A673 (cell line): ENCODE results near the gene TSPAN2. TPM values are rescaled to one million over a fixed set of nuclear protein-coding genes. Genes with fewer than 3 reads are reported as not detected.

Experiments
- BruUV-seq: library from RNA; stranded (reverse); fragments of 400-500 nt; replicated peaks from 2 replicates; lab custom pipeline; 2021; lab: Mats Ljungman, UMichigan
- CTCF ChIA-PET: fragments of 300-600 bp; sonication (Branson Sonifier 250); formaldehyde crosslinking; loops from one replicate; lab custom pipeline; 2022; ENCODE audit warnings: antibody characterized with exemption; lab: Charles Lee
- POLR2A ChIA-PET: fragments of 300-600 bp; sonication (Branson Sonifier 250); formaldehyde crosslinking; loops from one replicate; lab custom pipeline; 2022; ENCODE audit warnings: antibody characterized with exemption; ENCODE audit not compliant: low non-redundant PET; lab: Charles Lee
- DNase-seq: peaks from one replicate; pipeline ENCODE4 v3.0.0-alpha.2; 2015; ENCODE audit warnings: low spot score
- H3K27ac ChIP-seq: fragments of 200-600 bp; sonication (generic); 2 replicates; pipeline ENCODE4 v1.5.1; 2016; ENCODE audit warnings: mixed run types, low read depth, mild to moderate bottlenecking, mixed read lengths, antibody characterized with exemption, low read length; ENCODE audit not compliant: poor library complexity, severe bottlenecking
- H3K27me3 ChIP-seq: fragments of 200-600 bp; sonication (generic); replicated peaks from 2 replicates; pipeline ENCODE4 v1.6.1; 2017; ENCODE audit warnings: mixed run types, low read depth, mild to moderate bottlenecking, mixed read lengths, antibody characterized with exemption, low read length; ENCODE audit not compliant: insufficient read depth, poor library complexity
- H3K36me3 ChIP-seq: fragments of 200-600 bp; sonication (generic); 2 replicates; pipeline ENCODE4 v1.6.1; 2016; ENCODE audit warnings: mixed run types, mild to moderate bottlenecking, mixed read lengths, antibody characterized with exemption, low read length; ENCODE audit not compliant: insufficient read depth, poor library complexity, severe bottlenecking
- H3K4me1 ChIP-seq: fragments of 200-600 bp; sonication (generic); 2 replicates; pipeline ENCODE4 v1.6.1; 2017; ENCODE audit warnings: mixed run types, mild to moderate bottlenecking, mixed read lengths, antibody characterized with exemption, low read length; ENCODE audit not compliant: insufficient read depth, poor library complexity, severe bottlenecking
- H3K4me3 ChIP-seq: fragments of 200-600 bp; sonication (generic); 2 replicates; pipeline ENCODE4 v1.5.1; 2016; ENCODE audit warnings: low read depth, mixed run types, mild to moderate bottlenecking, mixed read lengths, low read length; ENCODE audit not compliant: poor library complexity, severe bottlenecking
- H3K9me3 ChIP-seq: fragments of 200-600 bp; sonication (generic); 2 replicates; pipeline ENCODE4 v1.6.1; 2016; ENCODE audit warnings: mixed run types, low read depth, mild to moderate bottlenecking, mixed read lengths, antibody characterized with exemption, low read length; ENCODE audit not compliant: poor library complexity, severe bottlenecking
- CTCF ChIP-seq: fragments of 300-800, 200-600 bp; sonication (generic); conservative IDR thresholded peaks from 2 replicates; pipeline ENCODE4 v1.5.1; 2017; ENCODE audit warnings: low read depth, mild to moderate bottlenecking, antibody characterized with exemption, low read length, moderate library complexity, mixed read lengths
- EZH2 ChIP-seq: fragments of 200-600 bp; sonication (generic); IDR thresholded peaks from 2 replicates; pipeline ENCODE4 v1.6.1; 2017; ENCODE audit warnings: borderline replicate concordance, low read depth, mild to moderate bottlenecking, mixed read lengths, antibody characterized with exemption, low read length; ENCODE audit not compliant: poor library complexity, severe bottlenecking
- intact Hi-C: fragments of 100-400 bp; cut with micrococcal nuclease; formaldehyde crosslinking; loops from one replicate; pipeline ENCODE4 v1.10.0; 2022; ENCODE audit not compliant: unreplicated experiment
- total RNA-seq: library from RNA; stranded (reverse); gene quantifications from 2 replicates; pipeline ENCODE4 v1.2.3, GENCODE V29; 2021

The TSPAN2 gene
- total RNA-seq, 1 experiment from 2014 or later, result 2.8 TPM

- Histone ChIP-seq H3K9me3 (no peaks in the 10 kb centered on the region), H3K4me1 (peaks cover 12% of the 10 kb centered on the region), H3K4me3 (no peak overlapping the region), H3K27me3 (no peaks in the 10 kb centered on the region), H3K36me3 (no peaks in the 10 kb centered on the region), H3K27ac (no peak overlapping the region)
- ChIA-PET CTCF (no interaction called here), POLR2A (no interaction called here)
- DNase-seq, result no peak
- TF ChIP-seq CTCF (no peak), EZH2 (no peak)
- intact Hi-C loops, result no loop called here
- BruUV-seq, result no TSS peak
Measured at GRCh38 chr1:115086176-115086830, 3.0 kb downstream of the TSPAN2 start.

DNA sequence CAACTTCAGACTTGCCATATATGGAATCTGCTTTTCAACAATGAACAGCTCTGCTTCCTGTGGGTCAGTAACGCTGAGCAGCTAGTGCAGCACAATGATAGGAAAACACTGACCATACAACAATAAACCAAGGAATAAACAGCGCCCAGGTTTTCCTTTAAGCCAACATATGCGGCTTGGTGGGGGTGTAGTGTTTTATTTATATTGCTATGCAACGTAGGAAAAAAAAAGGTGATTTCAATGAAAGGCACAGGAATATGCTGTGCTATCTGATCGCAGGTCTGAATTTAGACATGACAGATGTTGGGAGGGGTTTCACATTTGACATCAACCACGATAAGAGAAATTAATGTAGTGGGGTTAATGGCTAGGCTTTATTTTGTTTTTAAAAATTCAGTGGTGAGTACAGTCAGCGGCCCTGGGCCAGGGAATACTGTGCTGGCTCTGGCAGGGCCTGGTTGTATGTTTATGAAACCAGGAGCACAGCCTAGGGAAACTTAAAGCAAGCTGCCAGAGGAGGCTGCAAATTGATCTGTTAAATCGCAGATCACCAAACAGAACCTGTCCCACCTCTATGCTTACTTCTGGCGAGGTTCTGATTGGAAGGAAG, 4.3 kb downstream of the TSPAN2 start:
- intact Hi-C loops, result no loop called here
- no TSS peak for BruUV-seq
- H3K27me3 ChIP-seq, result no peaks in the 10 kb centered on the region
- TF ChIP-seq EZH2 (no peak), CTCF (no peak)
- H3K4me1 ChIP-seq, result peaks cover 3% of the 10 kb centered on the region
- CTCF ChIA-PET, result no interaction called here
- H3K27ac ChIP-seq, result no peak overlapping the region
- no peaks in the 10 kb centered on the region for H3K9me3 ChIP-seq
- POLR2A ChIA-PET, result no interaction called here
- no peak for DNase-seq
- H3K4me3 ChIP-seq, result no peak overlapping the region
- no peaks in the 10 kb centered on the region for H3K36me3 ChIP-seq

DNA sequence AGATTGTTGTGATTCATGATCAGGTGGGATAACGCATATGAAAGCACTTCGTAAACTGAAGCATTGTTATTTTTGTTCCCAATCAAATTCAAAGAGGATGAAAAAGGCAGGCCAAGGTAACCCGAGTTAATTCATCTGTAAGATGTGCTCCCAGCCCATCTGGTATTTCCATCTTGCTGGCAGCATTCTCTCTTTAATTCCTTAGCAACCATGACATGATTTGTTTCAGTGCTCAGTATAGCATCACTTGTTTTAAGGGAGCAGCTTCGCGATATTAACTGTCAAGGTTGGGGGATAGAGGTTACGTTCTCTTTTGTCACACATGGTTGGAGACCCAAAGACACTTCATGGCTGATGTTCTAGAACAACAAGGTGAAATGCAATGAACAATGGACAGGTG, 6.4 kb downstream of the TSPAN2 start:
- ChIA-PET POLR2A (no interaction called here), CTCF (no interaction called here)
- Histone ChIP-seq H3K9me3 (no peaks in the 10 kb centered on the region), H3K4me1 (no peaks in the 10 kb centered on the region), H3K27ac (no peak overlapping the region), H3K27me3 (no peaks in the 10 kb centered on the region), H3K4me3 (no peak overlapping the region), H3K36me3 (no peaks in the 10 kb centered on the region)
- no TSS peak for BruUV-seq
- intact Hi-C loops, result no loop called here
- no peak for TF ChIP-seq CTCF
- DNase-seq, result no peak
